HuH-7 (cell line): ENCODE results near the gene BANF2.

ENCODE experiments used
- DNase-seq: peaks from one replicate; pipeline ENCODE4 v3.0.0; 2011; ENCODE audit warnings: low spot score

BANF2 gene

DNA sequence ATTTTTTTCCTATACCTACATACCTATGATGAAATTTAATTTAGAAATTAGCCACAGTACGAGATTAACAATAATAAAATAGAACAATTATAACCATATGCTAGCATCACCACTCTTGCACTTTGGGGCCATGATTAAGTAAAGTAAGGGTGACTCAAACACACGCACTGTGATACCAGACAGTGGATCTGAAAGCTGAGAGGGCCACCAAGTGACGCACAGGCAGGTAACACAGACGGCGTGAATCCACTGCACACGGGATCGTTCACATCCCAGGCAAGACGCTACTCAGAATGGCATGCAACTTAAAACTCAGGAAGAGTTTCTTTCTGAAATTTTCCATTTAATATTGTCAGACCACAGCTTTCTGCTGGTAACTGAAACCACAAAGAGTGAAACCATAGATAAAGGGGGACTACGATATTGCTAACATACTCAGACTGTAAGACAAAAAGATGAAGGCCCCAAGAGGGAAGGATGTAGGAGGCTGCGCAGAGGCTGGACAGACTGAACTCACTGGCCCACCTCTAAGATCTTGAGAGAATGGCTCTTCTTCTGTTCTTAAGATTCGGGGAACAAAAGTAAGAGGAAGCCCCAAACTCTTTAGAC is 35.6 kb upstream of the BANF2 start:
- no peak for DNase-seq

DNA sequence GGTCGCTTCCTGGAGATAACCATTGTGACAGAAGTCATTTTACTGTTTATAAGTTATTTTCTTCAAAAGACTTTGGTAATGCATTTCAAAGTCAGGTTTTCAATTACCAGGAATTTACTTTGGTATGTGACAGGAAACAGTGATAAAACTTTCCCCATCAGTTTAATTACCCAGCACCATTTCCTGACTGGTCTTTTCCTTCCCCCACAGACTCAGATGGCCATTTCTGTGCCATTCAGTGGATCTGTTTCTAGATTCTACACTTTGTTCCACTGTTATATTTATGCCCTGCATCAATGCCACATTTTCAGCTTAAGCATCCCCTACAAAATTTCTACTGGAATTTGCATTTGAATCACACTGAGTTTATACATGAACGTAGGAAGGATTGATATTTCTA is 34.0 kb upstream of the BANF2 start:
- no peak for DNase-seq

DNA sequence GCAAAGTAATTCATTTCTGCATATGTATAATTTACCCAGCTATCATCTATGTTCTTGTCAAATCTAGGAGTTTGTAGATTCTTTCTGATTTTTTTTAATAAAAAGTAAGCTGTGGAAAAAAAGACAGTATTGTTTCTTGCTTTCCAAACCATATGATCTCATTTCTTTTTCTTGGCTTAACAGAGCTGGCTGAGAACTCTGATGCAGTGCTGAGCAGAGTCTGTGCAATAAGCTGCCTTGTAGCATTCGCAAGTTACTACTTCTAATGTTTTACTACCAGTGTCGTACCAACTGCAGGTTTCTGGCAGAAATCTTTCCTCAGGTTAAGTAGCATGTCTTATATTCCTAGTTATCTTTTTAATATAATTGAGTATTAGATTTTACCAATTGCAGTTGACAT is 33.3 kb upstream of the BANF2 start:
- no peak for DNase-seq

DNA sequence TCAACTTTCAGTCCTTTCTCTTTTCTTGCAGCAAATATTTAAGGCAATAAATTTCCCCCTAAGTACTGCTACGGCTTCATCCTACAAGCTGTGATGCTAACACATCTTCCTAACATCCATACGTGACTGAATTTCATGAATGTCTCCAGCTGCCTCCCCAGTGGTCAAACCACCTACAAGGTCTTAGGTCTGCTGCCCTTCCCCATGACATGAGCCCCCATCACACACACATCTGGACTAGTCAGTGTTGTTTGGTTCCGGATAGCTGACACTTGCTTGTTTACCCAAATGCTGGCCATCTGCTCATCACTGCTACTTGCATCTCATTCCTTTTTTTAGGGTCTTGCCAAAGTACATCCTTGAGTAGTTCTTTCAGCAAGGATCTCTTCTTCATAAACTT is 32.3 kb upstream of the BANF2 start:
- no peak for DNase-seq

- DNase-seq: no peak
Measured at GRCh38 chr20:17668432-17668831, 31.3 kb upstream of the BANF2 start.

GRCh38 chr20:17669306-17669931 is 30.3 kb upstream of the BANF2 start:
- no peak for DNase-seq

DNA sequence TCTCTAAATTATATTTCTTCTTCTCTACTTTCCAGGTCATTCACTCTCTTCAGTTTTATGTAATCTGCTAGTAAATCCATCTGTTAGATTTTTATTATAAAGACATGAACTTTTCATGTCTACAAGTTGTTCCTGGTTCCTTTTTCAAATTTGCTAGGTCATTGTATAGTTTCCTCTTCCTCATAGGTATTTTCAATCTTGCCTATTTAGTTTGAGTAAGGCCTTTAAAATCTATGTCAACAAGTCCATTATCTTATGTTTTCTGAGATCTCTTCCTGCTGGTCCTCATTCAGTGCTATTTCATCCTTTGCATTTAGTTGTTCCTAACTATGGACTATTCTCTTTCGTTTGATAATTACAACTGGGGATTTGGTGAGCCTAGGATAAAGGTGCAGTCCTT is 28.8 kb upstream of the BANF2 start:
- no peak for DNase-seq

GRCh38 chr20:17671565-17671964 is 28.2 kb upstream of the BANF2 start:
- no peak for DNase-seq

DNA sequence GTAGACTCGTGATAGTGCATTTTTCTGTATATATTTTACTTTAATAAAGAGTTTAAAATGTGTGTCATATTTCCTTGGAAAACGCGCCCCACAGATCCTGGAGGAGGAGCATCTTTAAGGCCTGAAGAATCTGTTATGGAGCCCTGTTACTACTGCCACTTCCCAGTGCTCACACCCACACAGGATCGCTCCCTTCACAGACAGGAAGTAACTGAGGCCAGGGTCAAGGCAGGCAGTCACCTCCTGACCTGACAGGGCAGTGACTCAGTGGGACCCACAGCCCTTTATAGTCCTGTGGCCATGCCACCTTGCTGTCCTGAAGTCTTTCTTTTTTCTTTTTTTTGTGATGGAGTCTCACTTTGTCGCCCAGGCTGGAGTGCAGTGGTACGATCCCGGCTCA is 26.7 kb upstream of the BANF2 start:
- no peak for DNase-seq

DNA sequence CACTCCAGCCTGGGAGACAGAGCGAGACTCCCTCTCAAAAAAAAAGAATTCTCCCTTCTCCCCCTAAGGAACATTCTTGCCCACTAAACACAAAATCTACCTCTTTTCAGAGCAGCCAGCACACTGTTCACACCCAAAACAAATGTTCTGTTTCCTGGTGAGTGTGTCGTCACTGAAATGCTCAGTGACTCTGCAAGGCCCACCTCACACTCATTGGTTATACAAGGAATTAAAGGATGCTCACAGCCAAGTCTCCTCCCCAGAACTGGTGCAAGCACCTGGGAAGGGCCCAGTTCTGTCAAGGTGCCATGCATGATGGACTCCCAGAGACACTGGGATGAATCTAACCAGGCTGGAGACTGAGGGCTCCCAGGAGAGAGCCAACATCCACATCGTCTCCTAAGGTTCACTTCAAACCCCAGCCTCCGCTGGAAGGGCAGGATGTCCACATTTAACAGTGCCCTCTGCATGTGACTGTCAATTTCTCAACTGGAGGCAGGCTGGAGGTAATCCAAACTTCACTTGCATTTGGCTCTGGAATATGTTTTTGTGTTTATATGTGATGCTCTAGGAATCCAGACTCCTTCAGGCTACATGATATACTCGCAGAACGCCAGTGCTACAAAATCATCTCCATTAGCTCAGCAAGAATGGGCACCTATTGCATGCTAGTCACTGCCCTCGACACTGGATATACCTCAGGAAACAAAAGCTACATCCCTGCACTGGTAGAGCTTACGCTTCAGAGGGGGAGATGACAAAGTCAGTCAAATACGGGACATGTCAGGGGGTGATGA is 24.8 kb upstream of the BANF2 start:
- no peak for DNase-seq

DNA sequence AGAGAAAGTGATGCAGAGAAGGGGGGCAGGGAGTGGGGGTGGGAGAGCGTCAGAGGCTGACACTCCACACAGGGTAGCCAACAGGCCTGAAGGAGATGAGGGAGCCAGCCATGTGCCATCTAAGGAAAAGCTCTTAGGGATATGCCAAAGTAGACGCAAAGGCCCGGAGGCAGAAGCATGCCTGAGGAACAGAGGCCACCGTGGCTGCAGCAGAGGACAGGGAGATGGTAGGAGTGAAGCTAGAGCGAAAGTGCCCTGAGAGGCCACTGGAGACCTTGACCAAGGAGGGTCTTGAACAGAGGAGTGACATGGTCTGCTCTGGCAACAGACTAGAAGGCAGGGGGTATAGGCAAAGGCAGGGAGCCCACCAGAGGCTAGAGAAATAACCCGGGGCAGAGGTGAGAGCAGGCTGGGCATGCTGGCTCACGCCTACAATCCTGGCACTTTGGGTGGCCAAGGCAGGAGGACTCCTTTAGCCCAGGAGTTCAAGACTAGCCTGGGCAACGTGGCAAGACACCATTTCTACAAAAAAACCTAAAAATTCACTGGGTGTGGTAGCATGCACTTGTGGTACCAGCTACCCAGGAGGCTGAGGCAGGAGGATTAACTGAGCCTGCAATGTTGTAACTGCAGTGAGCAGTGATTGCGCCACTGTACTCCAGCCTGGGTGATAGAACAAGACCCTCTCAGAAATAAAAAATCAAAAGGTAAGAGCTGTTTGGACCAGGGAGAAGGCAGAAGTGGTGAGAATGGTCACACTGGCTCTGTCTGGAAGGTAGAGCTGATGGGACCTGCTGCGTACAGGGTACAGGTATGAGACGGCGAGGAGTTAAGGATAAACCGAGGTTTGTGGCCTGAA is 24.0 kb upstream of the BANF2 start:
- DNase-seq: no peak

GRCh38 chr20:17676378-17676759 is 23.4 kb upstream of the BANF2 start:
- no peak for DNase-seq

- no peak for DNase-seq
Measured at GRCh38 chr20:17676942-17677341, 22.8 kb upstream of the BANF2 start.

- DNase-seq: no peak
Measured at GRCh38 chr20:17678295-17678694, 21.5 kb upstream of the BANF2 start.

DNA sequence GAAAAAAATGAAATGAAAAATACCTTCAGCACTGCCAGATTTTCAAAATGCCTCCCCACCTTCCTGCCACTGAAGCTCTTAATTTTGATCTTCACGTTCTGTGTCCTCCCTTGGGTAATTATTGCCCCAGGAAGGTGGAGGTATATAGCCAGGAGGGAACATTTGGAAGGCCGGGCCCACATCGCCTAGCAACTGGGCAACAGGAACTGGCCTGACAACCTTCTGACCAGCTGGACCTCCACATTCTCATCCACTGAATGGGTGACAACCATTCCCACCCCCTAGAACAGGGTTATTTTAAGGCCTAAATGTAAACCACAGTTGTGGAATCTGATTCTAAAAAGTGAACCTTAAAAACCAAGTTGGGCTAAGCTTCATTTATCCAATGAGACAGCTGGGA is 20.9 kb upstream of the BANF2 start:
- no peak for DNase-seq

GRCh38 chr20:17679941-17680835 is 19.6 kb upstream of the BANF2 start:
- peak; percentile 79 for DNase-seq

DNA sequence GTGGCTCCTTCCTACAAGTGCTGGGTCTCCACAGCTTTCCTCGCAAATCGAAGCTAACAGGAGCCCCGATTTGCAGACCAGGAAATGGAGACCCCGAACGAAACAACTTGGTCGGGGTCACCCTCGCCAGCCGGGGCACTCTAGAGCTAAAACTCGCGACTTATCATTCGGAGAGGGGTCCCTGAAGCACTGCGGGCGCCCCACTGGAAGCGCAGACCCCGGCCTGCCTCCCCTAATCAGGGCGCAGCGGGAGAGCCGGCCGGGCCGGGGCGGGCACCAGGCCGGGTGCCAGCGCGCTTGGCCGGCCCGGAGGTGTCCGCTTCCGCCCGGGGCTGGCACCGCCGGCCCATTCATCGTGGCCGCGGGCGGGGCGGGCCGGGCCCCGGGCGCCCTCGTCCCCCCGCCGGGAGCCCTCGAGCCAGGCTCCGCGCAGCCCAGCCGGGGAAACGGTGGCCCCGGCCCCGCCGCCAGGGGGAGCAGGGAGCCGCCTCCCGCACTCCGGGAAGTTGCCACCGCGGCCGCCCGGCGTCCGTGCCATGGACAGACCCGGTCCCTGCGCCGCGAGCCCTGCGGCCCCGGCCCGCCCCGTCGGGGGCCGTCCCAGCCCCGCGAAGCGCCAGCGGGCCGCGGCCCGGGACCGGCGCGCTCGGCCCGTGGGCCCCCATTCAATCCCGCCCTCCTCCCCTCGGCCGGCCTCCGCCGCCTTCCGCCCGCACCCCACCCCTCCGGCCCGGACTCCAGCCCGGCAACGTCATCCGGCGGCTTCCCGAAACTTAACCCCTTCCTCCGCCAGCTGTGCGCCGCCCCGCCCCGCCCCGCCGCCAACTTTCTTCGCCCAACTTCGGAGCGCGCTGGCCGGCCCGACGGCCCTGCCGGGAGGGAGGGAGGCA is 18.7 kb upstream of the BANF2 start:
- peak; percentile 91 for DNase-seq

- no peak for DNase-seq
Measured at GRCh38 chr20:17681726-17682102, 18.1 kb upstream of the BANF2 start.

DNA sequence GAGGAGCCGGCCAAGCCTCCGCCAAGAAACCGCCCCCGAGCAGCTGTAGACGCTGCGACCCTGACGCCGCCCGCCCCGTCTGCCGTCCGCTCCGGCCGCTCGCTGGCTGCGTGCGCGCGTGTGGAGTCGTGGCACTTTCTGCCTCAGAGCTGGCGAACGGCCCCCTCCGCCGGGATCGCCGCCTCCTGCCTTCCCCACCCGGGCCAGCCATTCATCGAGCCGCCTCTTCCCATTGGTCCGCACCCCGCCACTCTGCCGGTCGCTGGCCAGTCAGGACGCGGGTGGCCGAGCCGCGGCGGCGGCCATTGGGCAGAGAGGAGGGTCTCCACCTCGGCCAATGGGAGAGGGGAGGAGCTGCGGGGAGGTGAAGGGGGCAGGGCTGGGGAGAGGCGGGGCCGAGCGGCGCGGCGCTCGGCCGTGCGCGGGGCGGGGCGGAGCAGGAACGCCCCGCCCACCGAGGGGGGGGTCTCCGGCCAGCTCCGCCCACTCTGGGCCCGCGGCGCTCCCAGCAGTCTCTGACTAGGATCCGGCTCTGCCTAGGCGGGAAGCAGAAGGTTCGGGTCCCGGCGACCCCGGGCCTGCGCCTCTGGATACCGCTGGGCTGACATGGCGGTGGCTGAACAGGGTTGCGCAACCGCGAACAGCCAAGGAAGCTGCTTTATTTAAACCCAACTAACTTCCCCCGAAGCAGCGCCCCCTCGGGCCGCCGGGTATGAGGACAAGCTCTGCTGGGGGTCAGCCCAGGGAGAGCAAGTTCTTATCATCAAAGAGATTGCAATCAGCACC is 17.5 kb upstream of the BANF2 start, which contains the start of gene RRBP1:
Gene RRBP1, minus strand, starts transcription at position 140 of the 786 bp plus-strand sequence. CDS start 21,735 bp downstream, outside the sequence.
- peak; percentile 99 for DNase-seq

- no peak for DNase-seq
Measured at GRCh38 chr20:17682889-17683198, 16.9 kb upstream of the BANF2 start.
